H1 (cell line): ENCODE measurements around the gene NXPH1. TPM values are rescaled to one million over a fixed set of nuclear protein-coding genes. Genes with fewer than 3 reads are reported as not detected.

Experiments used
- CTCF ChIA-PET: fragments of 300-600 bp; sonication (Branson Sonifier 250); formaldehyde crosslinking; loops from one replicate; lab custom pipeline; 2021; ENCODE audit not compliant: partially characterized antibody; lab: Charles Lee
- POLR2A ChIA-PET: fragments of 300-600 bp; sonication (Branson Sonifier 250); formaldehyde crosslinking; loops from one replicate; lab custom pipeline; 2021; ENCODE audit warnings: inconsistent platforms; ENCODE audit not compliant: partially characterized antibody; lab: Charles Lee
- DNase-seq, 2 experiments: peaks; one replicate each; pipeline versions ENCODE4 v3.0.0 to v3.0.0-alpha.2; 2010 to 2022; ENCODE audit warnings: low spot score in 2 of 2, low read depth in 1 of 2, mixed read lengths in 1 of 2
- FAIRE-seq: peaks from 2 replicates; lab custom pipeline; 2011; peaks lifted over from hg19 to GRCh38; lab: Jason Lieb, UNC
- H2AFZ ChIP-seq: 2 replicates; pipeline ENCODE4 v1.8.1; 2012; ENCODE audit warnings: low read length, inconsistent platforms
- H2AK5ac ChIP-seq: 2 replicates; pipeline ENCODE4 v1.6.1; 2013; ENCODE audit warnings: low read depth, low read length
- H2BK120ac ChIP-seq: replicated peaks from 2 replicates; pipeline ENCODE3; 2013; ENCODE audit warnings: low read depth, low read length, inconsistent platforms
- H2BK12ac ChIP-seq: 2 replicates; pipeline ENCODE4 v1.6.1; 2013; ENCODE audit warnings: low read depth, low read length
- H2BK15ac ChIP-seq: 2 replicates; pipeline ENCODE4 v1.6.1; 2013; ENCODE audit warnings: low read length
- H2BK20ac ChIP-seq: 2 replicates; pipeline ENCODE4 v1.6.1; 2013; ENCODE audit warnings: low read length
- H2BK5ac ChIP-seq: 2 replicates; pipeline ENCODE4 v1.6.1; 2013; ENCODE audit warnings: low read depth, low read length
- H3K14ac ChIP-seq: 2 replicates; pipeline ENCODE4 v1.6.1; 2013; ENCODE audit warnings: inconsistent platforms; ENCODE audit not compliant: insufficient read length
- H3K18ac ChIP-seq: 2 replicates; pipeline ENCODE4 v1.6.1; 2013; ENCODE audit warnings: low read length; ENCODE audit errors: extremely low read depth
- H3K23ac ChIP-seq: 2 replicates; pipeline ENCODE4 v1.6.1; 2013; ENCODE audit warnings: inconsistent platforms; ENCODE audit not compliant: insufficient read length
- H3K23me2 ChIP-seq: 2 replicates; pipeline ENCODE4 v1.6.1; 2013; ENCODE audit warnings: low read depth, low read length
- H3K27ac ChIP-seq: 2 replicates; pipeline ENCODE4 v1.6.1; 2011; ENCODE audit warnings: low read depth, low read length, inconsistent platforms
- H3K27me3 ChIP-seq, 4 experiments: replicated peaks in 1 of 4; 1 replicate in 1 of 4; 2 replicates in 3 of 4; pipeline versions ENCODE4 v1.6.1 to v1.8.1; 2011 to 2013; ENCODE audit warnings: low read length in 3 of 4, mild to moderate bottlenecking in 3 of 4, inconsistent platforms in 2 of 4, mixed read lengths in 2 of 4, moderate library complexity in 1 of 4; ENCODE audit not compliant: control insufficient read depth in 3 of 4, insufficient read depth in 3 of 4; ENCODE audit errors: extremely low read depth in 1 of 4
- H3K36me3 ChIP-seq, 4 experiments: 2 replicates each; pipeline versions ENCODE4 v1.6.1 to v1.8.1; 2011 to 2013; ENCODE audit warnings: mild to moderate bottlenecking in 4 of 4, low read length in 3 of 4, moderate library complexity in 2 of 4, control low read depth in 1 of 4, inconsistent platforms in 1 of 4; ENCODE audit not compliant: insufficient read depth in 4 of 4, control insufficient read depth in 2 of 4
- H3K4ac ChIP-seq: replicated peaks from 2 replicates; pipeline ENCODE3; 2013; ENCODE audit warnings: low read length, low read depth, mixed read lengths, inconsistent platforms; ENCODE audit not compliant: insufficient read length
- H3K4me1 ChIP-seq, 4 experiments: replicated peaks in 1 of 4; 1 replicate in 1 of 4; 2 replicates in 3 of 4; pipeline versions ENCODE4 v1.6.1 to v1.8.1; 2011 to 2013; ENCODE audit warnings: low read length in 3 of 4, inconsistent platforms in 2 of 4, mixed read lengths in 1 of 4; ENCODE audit not compliant: insufficient read depth in 4 of 4, control insufficient read depth in 3 of 4
- H3K4me2 ChIP-seq, 2 experiments: 2 replicates each; pipeline versions ENCODE4 v1.6.1 to v1.8.1; 2011 to 2013; ENCODE audit warnings: low read depth in 2 of 2, low read length in 2 of 2, control low read depth in 1 of 2, inconsistent platforms in 1 of 2, mild to moderate bottlenecking in 1 of 2; ENCODE audit not compliant: insufficient read depth in 1 of 2
- H3K4me3 ChIP-seq, 4 experiments: fragments of 200-600, 300-600 bp in 1 of 4; sonication (generic), shearing (Covaris generic), sonication (Bioruptor Twin) in 1 of 4; 2 replicates each; pipeline versions ENCODE4 v1.5.1 to v1.8.1; 2011 to 2016; ENCODE audit warnings: low read length in 4 of 4, low read depth in 3 of 4, control low read depth in 2 of 4, inconsistent platforms in 2 of 4, mild to moderate bottlenecking in 2 of 4, mixed read lengths in 1 of 4, moderate library complexity in 1 of 4; ENCODE audit not compliant: insufficient read depth in 2 of 4; ENCODE audit errors: extremely low read depth in 1 of 4
- H3K56ac ChIP-seq: replicated peaks from 2 replicates; pipeline ENCODE3; 2013; ENCODE audit warnings: low read depth, mild to moderate bottlenecking, mixed read lengths, low read length, inconsistent platforms; ENCODE audit not compliant: insufficient read length
- H3K79me1 ChIP-seq: 2 replicates; pipeline ENCODE4 v1.6.1; 2013; ENCODE audit warnings: low read depth, low read length, control low read depth
- H3K79me2 ChIP-seq, 2 experiments: 2 replicates each; pipeline versions ENCODE4 v1.6.1 to v1.8.1; 2012 to 2013; ENCODE audit warnings: low read length in 2 of 2, mild to moderate bottlenecking in 2 of 2, inconsistent platforms in 1 of 2; ENCODE audit not compliant: insufficient read depth in 2 of 2, control insufficient read depth in 1 of 2
- H3K9ac ChIP-seq, 4 experiments: replicated peaks in 1 of 4; 1 replicate in 1 of 4; 2 replicates in 3 of 4; pipeline versions ENCODE4 v1.6.1 to v1.8.1; 2011 to 2013; ENCODE audit warnings: low read depth in 3 of 4, low read length in 3 of 4, control low read depth in 2 of 4, mild to moderate bottlenecking in 2 of 4, moderate library complexity in 2 of 4, inconsistent platforms in 1 of 4; ENCODE audit errors: extremely low read depth in 1 of 4
- H3K9me3 ChIP-seq, 2 experiments: 2 replicates each; pipeline versions ENCODE4 v1.6.1 to v1.8.1; 2012 to 2013; ENCODE audit warnings: mild to moderate bottlenecking in 2 of 2, moderate library complexity in 2 of 2, control low read depth in 1 of 2, inconsistent platforms in 1 of 2, low read depth in 1 of 2, low read length in 1 of 2, mixed read lengths in 1 of 2; ENCODE audit not compliant: insufficient read depth in 2 of 2
- H4K20me1 ChIP-seq, 2 experiments: replicated peaks in 1 of 2; 2 replicates each; pipeline versions ENCODE3 to v1.8.1; 2011 to 2013; ENCODE audit warnings: inconsistent platforms in 2 of 2, low read length in 2 of 2, mild to moderate bottlenecking in 1 of 2; ENCODE audit not compliant: insufficient read depth in 2 of 2, control insufficient read depth in 1 of 2
- H4K5ac ChIP-seq: 2 replicates; pipeline ENCODE4 v1.6.1; 2013; ENCODE audit warnings: low read length, low read depth, mixed read lengths, inconsistent platforms; ENCODE audit not compliant: insufficient read length
- H4K8ac ChIP-seq: 2 replicates; pipeline ENCODE4 v1.8.0; 2013; ENCODE audit warnings: mild to moderate bottlenecking, moderate library complexity, low read length, inconsistent platforms; ENCODE audit not compliant: insufficient read depth; ENCODE audit errors: extremely low read depth
- H4K91ac ChIP-seq: replicated peaks from 2 replicates; pipeline ENCODE3; 2013; ENCODE audit warnings: low read length, mixed read lengths, inconsistent platforms; ENCODE audit not compliant: insufficient read length
- RNF2 ChIP-seq: fragments of 200-900, 300-1000 bp; sonication (generic); IDR thresholded peaks from 2 replicates; pipeline ENCODE4 v1.7.1; 2016; ENCODE audit warnings: borderline replicate concordance, low read depth, mild to moderate bottlenecking, antibody characterized with exemption, low read length; ENCODE audit not compliant: poor library complexity, severe bottlenecking; ENCODE audit errors: missing control alignments
- SAP30 ChIP-seq: fragments of 300-600 bp; sonication (generic); IDR thresholded peaks from 2 replicates; pipeline ENCODE4 v1.7.1; 2012; ENCODE audit warnings: low read length, moderate library complexity, mild to moderate bottlenecking, inconsistent platforms; ENCODE audit not compliant: insufficient read depth, insufficient replicate concordance
- SRF ChIP-seq: IDR thresholded peaks from 2 replicates; pipeline ENCODE4 v1.6.1; 2011; ENCODE audit warnings: mild to moderate bottlenecking, low read depth, low read length, moderate library complexity
- TBP ChIP-seq: IDR thresholded peaks from 2 replicates; pipeline ENCODE4 v1.6.1; 2011; ENCODE audit warnings: low read depth, low read length, improper control_type of control experiment
- WGBS, 2 experiments: shearing (Covaris generic) in 1 of 2; methylation state at CpG; one replicate each; pipeline versions ENCODE4 v1.1.6 to v1.1.7; 2013 to 2015; ENCODE audit warnings: low lambda C conversion rate in 2 of 2, mixed read lengths in 2 of 2, inconsistent platforms in 1 of 2, low coverage in 1 of 2, missing lambda C conversion rate in 1 of 2; ENCODE audit not compliant: insufficient replicate concordance in 2 of 2, insufficient coverage in 1 of 2, insufficient read length in 1 of 2; ENCODE audit errors: extremely low coverage in 1 of 2, missing lambda C conversion rate in 1 of 2; 5-methylcytosine and 5-hydroxymethylcytosine counted together
- polyA plus RNA-seq, 7 experiments: library from polyadenylated mRNA; depleted of rRNA in 3 of 7; stranded (reverse) in 5 of 7; unstranded in 2 of 7; fragments of >200 nt in 5 of 7; fragments of 200-250 nt in 2 of 7; gene quantifications; 1 replicate in 5 of 7; 2 replicates in 1 of 7; 4 replicates in 1 of 7; pipeline versions ENCODE4 v1.2.1 to v1.2.3, GENCODE V29; 2011 to 2013; ENCODE audit warnings: missing spikeins in 2 of 7, mixed read lengths in 2 of 7
- total RNA-seq: library from RNA; stranded (reverse); fragmentation: NEBNext Ultra II Directional; extraction: Animal tissue kit (Norgen Biotek cat#: 25700); gene quantifications from 2 replicates; pipeline ENCODE4 v1.2.1, GENCODE V29; 2021

NXPH1 gene
- total and polyA plus RNA-seq, 2 of the 8 experiments (the other 6 are each of a cell fraction or from before 2014, with no cell fraction given), result 0.14 to 1.0 TPM

DNA sequence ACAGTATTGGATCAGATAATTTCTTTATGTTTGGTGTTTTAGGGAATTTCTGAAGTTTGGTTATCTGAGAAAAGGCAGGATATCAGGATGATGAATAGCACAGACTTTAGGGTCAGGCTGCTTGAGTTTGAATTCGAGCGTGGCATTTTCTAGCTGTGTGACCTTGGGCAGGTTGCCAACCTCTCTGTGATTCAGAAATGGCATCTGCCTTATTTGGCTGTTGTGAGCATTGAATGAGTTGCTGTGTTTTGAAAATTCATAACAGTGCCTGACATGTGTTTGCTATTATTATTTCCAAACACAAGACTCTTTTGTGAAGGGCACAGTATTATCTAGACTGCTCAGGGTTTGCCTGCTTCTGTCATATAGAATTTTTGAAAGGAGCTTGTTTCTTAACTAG, 66.9 kb downstream of the NXPH1 start:
- Histone ChIP-seq H2BK12ac (no peak overlapping the region), H3K27ac (no peak overlapping the region), H2BK20ac (no peak overlapping the region), H3K9ac (no peak overlapping the region), H2AFZ (no peak overlapping the region), H3K23ac (no peak overlapping the region), H3K4me3 (no peak overlapping the region), H4K91ac (no peak overlapping the region), H3K4me1 (peaks cover 0 to 5% (median 0%) of the 10 kb centered on the region in 4 experiments; a peak in 1 of 7 replicates), H2BK120ac (no peak overlapping the region), H3K27me3 (no peaks in the 10 kb centered on the region), H4K8ac (no peak overlapping the region), H4K5ac (no peak overlapping the region), H3K79me2 (no peaks in the 10 kb centered on the region), H2BK5ac (no peak overlapping the region)
- no peak for DNase-seq
- no peak for TF ChIP-seq SAP30
- no peak for TF ChIP-seq TBP
- TF ChIP-seq RNF2, result no peak
- TF ChIP-seq SRF, result no peak
- TF ChIP-seq, all 59 proteins: peak for 0
- no peak overlapping the region for H3K56ac ChIP-seq
- H3K4ac ChIP-seq, result no peak overlapping the region
- H2AK5ac ChIP-seq, result no peak overlapping the region
- H3K4me2 ChIP-seq, result no peak overlapping the region
- H3K18ac ChIP-seq, result no peak overlapping the region
- no peak for FAIRE-seq
- H3K79me1 ChIP-seq, result no peaks in the 10 kb centered on the region
- H3K36me3 ChIP-seq, result no peaks in the 10 kb centered on the region
- no peaks in the 10 kb centered on the region for H3K23me2 ChIP-seq
- POLR2A ChIA-PET, result no interaction called here
- H2BK15ac ChIP-seq, result no peak overlapping the region
- WGBS, 2 experiments, result 86% methylated on average over 2 of the region's 2 CpGs; no CpG with 5 or more reads in 1 of the 2 experiments
- no peaks in the 10 kb centered on the region for H3K9me3 ChIP-seq
- no peak overlapping the region for H3K14ac ChIP-seq
- CTCF ChIA-PET, result interaction anchor here (1.5 kb wide), 2 partner anchors 8 to 20 kb away, joined by 4 to 6 read pairs; no protein-coding TSS in a partner anchor
- no peaks in the 10 kb centered on the region for H4K20me1 ChIP-seq
